ENCODE measurements around the gene NEO1.

Gene NEO1

GRCh38 chr15:73338058-73338457, 285.8 kb downstream of the NEO1 start:
- no peak for DNase-seq (ENCODE audit: low spot score)
- no peak for TF ChIP-seq CTCF (IDR thresholded peaks at IDR 0.05; ENCODE audit: extremely low read depth, missing control alignments)

- DNase-seq (ENCODE audit: low spot score) = no peak
- no peak for TF ChIP-seq CTCF (IDR thresholded peaks at IDR 0.05; ENCODE audit: extremely low read depth, missing control alignments)
These were observed 286.5 kb downstream of the NEO1 start for GRCh38 chr15:73338606-73339374.

GRCh38 chr15:73340502-73341192, 288.4 kb downstream of the NEO1 start:
- no peak for DNase-seq (ENCODE audit: low spot score)
- TF ChIP-seq CTCF (IDR thresholded peaks at IDR 0.05; ENCODE audit: extremely low read depth, missing control alignments) = no peak

- no peak for TF ChIP-seq CTCF (IDR thresholded peaks at IDR 0.05; ENCODE audit: extremely low read depth, missing control alignments)
- DNase-seq (ENCODE audit: low spot score) = no peak
These were observed 289.8 kb downstream of the NEO1 start for GRCh38 chr15:73341886-73342600.

- TF ChIP-seq CTCF (IDR thresholded peaks at IDR 0.05; ENCODE audit: extremely low read depth, missing control alignments) = no peak
- no peak for DNase-seq (ENCODE audit: low spot score)
These were observed 291.8 kb downstream of the NEO1 start for GRCh38 chr15:73344056-73344455.

GRCh38 chr15:73345658-73346057, 293.4 kb downstream of the NEO1 start:
- no peak for DNase-seq (ENCODE audit: low spot score)
- no peak for TF ChIP-seq CTCF (IDR thresholded peaks at IDR 0.05; ENCODE audit: extremely low read depth, missing control alignments)

All from GM20000 (cell line).